GM12872 (cell line): Measurements from ENCODE around the gene FER.

Experiments used
- CTCF ChIP-seq: IDR thresholded peaks from 3 replicates; pipeline ENCODE4 v1.5.1; 2011; ENCODE audit warnings: low read depth, mild to moderate bottlenecking, low read length, moderate library complexity; ENCODE audit not compliant: insufficient read depth

The FER gene

GRCh38 chr5:108858959-108859358 is 111.3 kb downstream of the FER start:
- no peak for TF ChIP-seq CTCF

- TF ChIP-seq CTCF = no peak
Measured at GRCh38 chr5:108862211-108862610, 114.5 kb downstream of the FER start.

- no peak for TF ChIP-seq CTCF
Measured at GRCh38 chr5:108867656-108868055, 120.0 kb downstream of the FER start.

GRCh38 chr5:108869066-108869465 is 121.4 kb downstream of the FER start:
- no peak for TF ChIP-seq CTCF

GRCh38 chr5:108876451-108876850 is 128.8 kb downstream of the FER start:
- TF ChIP-seq CTCF = no peak

GRCh38 chr5:108878756-108879155 is 131.1 kb downstream of the FER start:
- TF ChIP-seq CTCF = no peak

GRCh38 chr5:108881133-108881532 is 133.4 kb downstream of the FER start:
- TF ChIP-seq CTCF = no peak

GRCh38 chr5:108884736-108885135 is 137.0 kb downstream of the FER start:
- TF ChIP-seq CTCF = no peak
